C4-2B (cell line): ENCODE data around the gene ZNF580.

Experiments
- ZFX ChIP-seq: fragments of 450-650 bp; IDR thresholded peaks from 2 replicates; pipeline ENCODE4 v1.6.1; 2017
- TF ChIP-seq, protein P1 (sequence below): fragments of 450-650 bp; conservative IDR thresholded peaks from 2 replicates; pipeline ENCODE4 v1.5.1; 2017; ENCODE audit warnings: mild to moderate bottlenecking

DNA sequence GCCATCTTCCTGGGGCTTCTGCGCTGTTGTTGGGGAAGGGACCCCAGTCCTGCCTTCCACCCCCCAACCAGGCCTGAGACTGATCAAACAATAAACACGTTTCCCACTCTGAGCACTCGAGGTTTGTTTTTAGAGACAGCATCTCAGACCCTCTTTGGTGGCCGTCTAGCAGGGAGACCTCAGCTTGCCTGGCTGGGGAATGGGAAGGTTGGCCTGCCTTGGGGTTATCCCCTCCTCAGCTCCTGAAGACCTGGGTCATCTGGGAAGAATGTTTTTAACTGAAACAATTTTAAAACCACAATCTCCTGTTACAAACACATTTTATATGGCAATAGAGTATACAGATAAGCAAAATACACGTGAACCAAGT lies 4.7 kb downstream of the ZNF580 start:
- TF ChIP-seq, protein P1, sequence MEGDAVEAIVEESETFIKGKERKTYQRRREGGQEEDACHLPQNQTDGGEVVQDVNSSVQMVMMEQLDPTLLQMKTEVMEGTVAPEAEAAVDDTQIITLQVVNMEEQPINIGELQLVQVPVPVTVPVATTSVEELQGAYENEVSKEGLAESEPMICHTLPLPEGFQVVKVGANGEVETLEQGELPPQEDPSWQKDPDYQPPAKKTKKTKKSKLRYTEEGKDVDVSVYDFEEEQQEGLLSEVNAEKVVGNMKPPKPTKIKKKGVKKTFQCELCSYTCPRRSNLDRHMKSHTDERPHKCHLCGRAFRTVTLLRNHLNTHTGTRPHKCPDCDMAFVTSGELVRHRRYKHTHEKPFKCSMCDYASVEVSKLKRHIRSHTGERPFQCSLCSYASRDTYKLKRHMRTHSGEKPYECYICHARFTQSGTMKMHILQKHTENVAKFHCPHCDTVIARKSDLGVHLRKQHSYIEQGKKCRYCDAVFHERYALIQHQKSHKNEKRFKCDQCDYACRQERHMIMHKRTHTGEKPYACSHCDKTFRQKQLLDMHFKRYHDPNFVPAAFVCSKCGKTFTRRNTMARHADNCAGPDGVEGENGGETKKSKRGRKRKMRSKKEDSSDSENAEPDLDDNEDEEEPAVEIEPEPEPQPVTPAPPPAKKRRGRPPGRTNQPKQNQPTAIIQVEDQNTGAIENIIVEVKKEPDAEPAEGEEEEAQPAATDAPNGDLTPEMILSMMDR: no peak
- TF ChIP-seq ZFX: no peak
